NCI-H2029 (cell line): ENCODE measurements around the gene CLK4.
"Not testable (repeated sequence)": the region's sequence is repeated elsewhere in the genome, so short reads cannot be mapped to it uniquely, and the experiment has no call there.

ENCODE experiments used
- DNase-seq: peaks from one replicate; lab custom pipeline; 2025; lab: John Stamatoyannopoulos, UW

CLK4 gene

GRCh38 chr5:178587763-178588611 is 38.9 kb downstream of the CLK4 start:
- DNase-seq: no peak

GRCh38 chr5:178586396-178586795 is 40.5 kb downstream of the CLK4 start:
- DNase-seq: no peak

- DNase-seq: not testable (repeated sequence)
Measured at GRCh38 chr5:178585421-178585820, 41.4 kb downstream of the CLK4 start.

GRCh38 chr5:178583279-178583678 is 43.6 kb downstream of the CLK4 start:
- no peak for DNase-seq

- DNase-seq: no peak
Measured at GRCh38 chr5:178582291-178582690, 44.6 kb downstream of the CLK4 start.

- no peak for DNase-seq
Measured at GRCh38 chr5:178581621-178582020, 45.2 kb downstream of the CLK4 start.

GRCh38 chr5:178580271-178580955 is 46.4 kb downstream of the CLK4 start:
- no peak for DNase-seq

- no peak for DNase-seq
Measured at GRCh38 chr5:178577944-178578343, 48.9 kb downstream of the CLK4 start.

GRCh38 chr5:178577376-178577839 is 49.4 kb downstream of the CLK4 start:
- no peak for DNase-seq

- DNase-seq: no peak
Measured at GRCh38 chr5:178576591-178577351, 50.1 kb downstream of the CLK4 start.

GRCh38 chr5:178573216-178573615 is 53.6 kb downstream of the CLK4 start:
- DNase-seq: no peak

- DNase-seq: no peak
Measured at GRCh38 chr5:178572617-178573016, 54.2 kb downstream of the CLK4 start.

- DNase-seq: no peak
Measured at GRCh38 chr5:178569485-178569884, 57.4 kb downstream of the CLK4 start.

- no peak for DNase-seq
Measured at GRCh38 chr5:178564811-178565550, 61.9 kb downstream of the CLK4 start.

- no peak for DNase-seq
Measured at GRCh38 chr5:178564397-178564796, 62.5 kb downstream of the CLK4 start.

- DNase-seq: no peak
Measured at GRCh38 chr5:178563621-178564020, 63.2 kb downstream of the CLK4 start.

- DNase-seq: no peak
Measured at GRCh38 chr5:178561746-178562264, 65.0 kb downstream of the CLK4 start.

- DNase-seq: no peak
Measured at GRCh38 chr5:178560911-178561310, 65.9 kb downstream of the CLK4 start.

- DNase-seq: no peak
Measured at GRCh38 chr5:178557416-178557815, 69.4 kb downstream of the CLK4 start.

- no peak for DNase-seq
Measured at GRCh38 chr5:178555771-178556211, 71.1 kb downstream of the CLK4 start.

GRCh38 chr5:178555005-178555404 is 71.8 kb downstream of the CLK4 start:
- DNase-seq: no peak

- no peak for DNase-seq
Measured at GRCh38 chr5:178554311-178554710, 72.5 kb downstream of the CLK4 start.
